Neural cell (in vitro differentiated cells): ENCODE data around the gene CELSR1.

Experiments used
- CTCF ChIP-seq: fragments of 450-650 bp; IDR thresholded peaks from 2 replicates; pipeline ENCODE4 v1.5.1; 2014; ENCODE audit warnings: antibody characterized with exemption, mild to moderate bottlenecking, moderate library complexity; ENCODE audit not compliant: poor library complexity, severe bottlenecking
- EZH2 ChIP-seq: fragments of 200-600, 300-800 bp; shearing (Covaris generic), sonication (generic); IDR thresholded peaks from 2 replicates; pipeline ENCODE4 v1.6.1; 2014; ENCODE audit warnings: antibody characterized with exemption, low read length, borderline replicate concordance, mild to moderate bottlenecking; ENCODE audit not compliant: insufficient read depth, poor library complexity, severe bottlenecking
- RAD21 ChIP-seq: fragments of 450-650 bp; conservative IDR thresholded peaks from 2 replicates; pipeline ENCODE4 v1.6.1; 2014; ENCODE audit warnings: antibody characterized with exemption, mild to moderate bottlenecking, moderate library complexity
- REST ChIP-seq: IDR thresholded peaks from 2 replicates; pipeline ENCODE4 v1.6.1; 2012; ENCODE audit warnings: borderline replicate concordance

DNA sequence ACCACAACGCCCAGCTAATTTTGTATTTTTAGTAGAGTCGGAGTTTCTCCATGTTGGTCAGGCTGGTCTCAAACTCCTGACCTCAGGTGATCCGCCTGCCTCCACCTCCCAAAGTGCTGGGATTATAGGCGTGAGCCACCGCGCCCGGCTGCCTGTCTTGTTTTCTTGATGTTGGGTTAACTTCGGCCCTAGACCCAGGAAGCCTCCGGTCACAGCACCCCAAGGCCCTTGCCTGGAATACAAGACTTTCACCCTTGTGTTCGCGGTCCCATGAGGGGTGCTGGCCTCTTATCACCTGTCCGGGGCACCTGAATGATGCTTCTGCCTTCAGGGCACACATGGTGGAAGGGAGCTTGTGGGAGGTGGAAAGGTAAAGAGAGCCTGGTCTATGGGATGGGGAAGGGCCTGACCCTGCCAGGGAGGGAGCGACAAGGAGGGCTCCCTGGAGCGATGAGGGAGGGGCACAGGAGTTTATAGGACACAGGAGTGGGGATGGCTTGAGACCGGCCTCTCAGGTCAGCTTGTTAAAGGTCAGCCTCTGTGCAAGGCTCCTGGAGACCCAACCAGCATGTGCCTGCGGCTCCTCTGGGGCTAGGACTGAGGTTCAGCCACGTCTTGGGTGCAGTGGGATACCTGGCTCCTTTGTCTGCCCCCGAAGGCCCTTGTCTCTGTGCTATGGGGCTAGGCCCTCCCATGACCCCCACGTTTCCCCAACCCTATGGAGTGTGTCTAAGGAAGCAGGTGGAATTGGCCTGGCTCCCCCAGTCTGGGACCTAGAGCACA, 48.1 kb upstream of the CELSR1 start:
- TF ChIP-seq CTCF (no peak), REST (no peak), RAD21 (no peak), EZH2 (no peak)
